Neural crest cell (in vitro differentiated cells): ENCODE data around the gene LRRC36. TPM values are rescaled to one million over a fixed set of nuclear protein-coding genes. Genes with fewer than 3 reads are reported as not detected.
A peak's percentile ranks its signal among the peaks of the same experiment; 100 is the strongest.

Source experiments
- DNase-seq: peaks from one replicate; pipeline ENCODE4 v3.0.0; 2021; ENCODE audit warnings: low read depth, mixed read lengths, low spot score
- H3K27ac Mint-ChIP-seq: one replicate; pipeline ENCODE4 v1.8.0; 2021; ENCODE audit warnings: mild to moderate bottlenecking, mixed read lengths; ENCODE audit not compliant: unreplicated experiment
- H3K27me3 Mint-ChIP-seq: 2 replicates; pipeline ENCODE4 v1.8.0; 2021; ENCODE audit warnings: low read depth, mild to moderate bottlenecking, mixed read lengths
- H3K36me3 Mint-ChIP-seq: 2 replicates; pipeline ENCODE4 v1.8.0; 2021; ENCODE audit warnings: low read depth, mild to moderate bottlenecking, mixed read lengths
- H3K4me1 Mint-ChIP-seq: 2 replicates; pipeline ENCODE4 v1.8.0; 2021; ENCODE audit warnings: mixed read lengths
- H3K4me3 Mint-ChIP-seq: one replicate; pipeline ENCODE4 v1.8.0; 2021; ENCODE audit warnings: mild to moderate bottlenecking, mixed read lengths
- H3K9me3 Mint-ChIP-seq: 2 replicates; pipeline ENCODE4 v1.8.0; 2021; ENCODE audit warnings: mixed read lengths
- total RNA-seq: library from RNA; stranded (reverse); gene quantifications from 2 replicates; pipeline ENCODE4 v1.2.1, GENCODE V29; 2021
- TF ChIP-seq, protein P1 (sequence below): fragments of 200-600 bp; sonication (generic); conservative IDR thresholded peaks from 2 replicates; pipeline ENCODE4 v1.5.0; 2021; ENCODE audit warnings: antibody characterized with exemption, mild to moderate bottlenecking

The LRRC36 gene
- total RNA-seq, 1 donor from 2014 or later, result 0.21 TPM

DNA sequence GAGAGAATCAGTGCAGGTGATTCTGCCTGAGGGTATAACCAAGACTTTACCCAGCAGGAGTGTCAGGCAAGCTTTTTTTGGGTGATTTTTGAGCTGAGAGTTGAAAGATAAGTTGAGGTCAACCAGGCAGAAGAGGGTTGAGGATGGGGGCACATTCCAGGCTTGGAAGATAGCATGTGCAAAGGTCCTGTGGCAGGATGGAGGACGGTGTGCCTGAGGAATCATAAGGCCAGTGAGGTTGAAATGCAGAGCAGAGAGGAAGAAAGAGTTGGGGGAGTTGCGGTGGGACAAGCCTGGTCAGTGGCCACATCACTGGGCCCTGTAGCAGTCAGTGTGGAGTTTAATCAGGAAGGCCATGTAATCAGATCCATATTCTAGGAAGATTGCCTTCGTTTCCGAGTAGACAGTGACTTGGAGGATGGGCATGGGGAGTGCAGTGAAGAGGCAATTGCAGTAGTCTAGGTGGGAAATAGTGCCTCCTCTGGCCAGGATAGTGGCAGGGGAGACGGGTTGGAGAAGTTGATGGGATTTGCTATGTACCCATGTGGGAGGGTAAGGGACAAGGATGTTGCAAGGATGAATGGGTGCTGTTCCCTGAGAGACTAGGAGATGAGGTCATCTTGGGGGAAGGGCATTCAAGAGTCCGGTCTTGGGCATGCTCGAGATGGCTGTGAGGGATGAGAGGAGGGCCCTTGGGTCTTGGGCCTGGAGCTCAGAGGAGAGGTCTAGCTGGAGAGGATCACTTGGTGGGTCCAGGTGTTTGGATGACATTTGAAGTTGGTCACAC is 43.4 kb upstream of the LRRC36 start:
- no peak overlapping the region for H3K4me3 Mint-ChIP-seq
- DNase-seq, result no peak
- TF ChIP-seq, protein P1, sequence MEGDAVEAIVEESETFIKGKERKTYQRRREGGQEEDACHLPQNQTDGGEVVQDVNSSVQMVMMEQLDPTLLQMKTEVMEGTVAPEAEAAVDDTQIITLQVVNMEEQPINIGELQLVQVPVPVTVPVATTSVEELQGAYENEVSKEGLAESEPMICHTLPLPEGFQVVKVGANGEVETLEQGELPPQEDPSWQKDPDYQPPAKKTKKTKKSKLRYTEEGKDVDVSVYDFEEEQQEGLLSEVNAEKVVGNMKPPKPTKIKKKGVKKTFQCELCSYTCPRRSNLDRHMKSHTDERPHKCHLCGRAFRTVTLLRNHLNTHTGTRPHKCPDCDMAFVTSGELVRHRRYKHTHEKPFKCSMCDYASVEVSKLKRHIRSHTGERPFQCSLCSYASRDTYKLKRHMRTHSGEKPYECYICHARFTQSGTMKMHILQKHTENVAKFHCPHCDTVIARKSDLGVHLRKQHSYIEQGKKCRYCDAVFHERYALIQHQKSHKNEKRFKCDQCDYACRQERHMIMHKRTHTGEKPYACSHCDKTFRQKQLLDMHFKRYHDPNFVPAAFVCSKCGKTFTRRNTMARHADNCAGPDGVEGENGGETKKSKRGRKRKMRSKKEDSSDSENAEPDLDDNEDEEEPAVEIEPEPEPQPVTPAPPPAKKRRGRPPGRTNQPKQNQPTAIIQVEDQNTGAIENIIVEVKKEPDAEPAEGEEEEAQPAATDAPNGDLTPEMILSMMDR, result no peak
- H3K9me3 Mint-ChIP-seq, result no peaks in the 10 kb centered on the region
- H3K27me3 Mint-ChIP-seq, result no peaks in the 10 kb centered on the region
- H3K36me3 Mint-ChIP-seq, result no peaks in the 10 kb centered on the region
- H3K4me1 Mint-ChIP-seq, result no peaks in the 10 kb centered on the region
- H3K27ac Mint-ChIP-seq, result peak overlapping the region; percentile 64

DNA sequence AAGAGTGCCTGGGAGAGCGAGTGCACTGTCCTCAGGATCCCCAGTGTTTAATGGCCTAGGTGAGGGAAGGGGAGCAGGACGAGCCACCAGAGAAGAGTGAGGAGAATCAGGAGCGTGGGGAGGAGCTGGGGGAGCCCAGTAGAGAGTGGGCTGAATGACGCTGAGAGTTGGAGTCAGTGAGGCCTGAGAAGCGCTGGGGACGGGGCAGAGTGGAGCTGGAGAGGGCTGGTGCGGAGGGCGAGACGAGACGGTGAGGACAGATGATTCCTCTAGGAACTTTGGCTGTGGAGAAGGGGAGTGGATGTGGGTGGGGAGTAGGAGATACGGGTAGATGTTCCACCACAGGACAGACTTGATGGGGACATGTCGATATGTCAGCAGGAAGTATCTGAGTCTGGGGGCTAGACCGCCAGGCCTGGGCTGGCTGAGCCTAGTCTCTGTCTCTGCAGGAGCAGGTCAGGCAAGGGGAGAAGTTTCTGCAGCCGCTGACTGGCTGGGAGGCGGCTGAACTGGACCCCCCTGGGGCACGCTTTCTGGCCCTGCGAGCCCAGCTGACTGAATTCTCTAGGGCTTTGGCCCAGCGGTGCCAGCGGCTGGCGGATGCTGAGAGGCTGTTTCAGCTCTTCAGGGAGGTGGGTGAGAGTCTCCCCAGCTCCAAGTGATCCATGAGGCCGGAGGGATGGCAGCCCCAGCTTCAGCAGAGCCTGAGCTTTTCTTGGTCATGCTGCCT is 42.6 kb upstream of the LRRC36 start:
- no peaks in the 10 kb centered on the region for H3K36me3 Mint-ChIP-seq
- no peaks in the 10 kb centered on the region for H3K4me1 Mint-ChIP-seq
- DNase-seq, result no peak
- H3K4me3 Mint-ChIP-seq, result no peak overlapping the region
- no peaks in the 10 kb centered on the region for H3K9me3 Mint-ChIP-seq
- H3K27ac Mint-ChIP-seq, result no peak overlapping the region
- H3K27me3 Mint-ChIP-seq, result no peaks in the 10 kb centered on the region
- TF ChIP-seq, protein P1, result no peak

DNA sequence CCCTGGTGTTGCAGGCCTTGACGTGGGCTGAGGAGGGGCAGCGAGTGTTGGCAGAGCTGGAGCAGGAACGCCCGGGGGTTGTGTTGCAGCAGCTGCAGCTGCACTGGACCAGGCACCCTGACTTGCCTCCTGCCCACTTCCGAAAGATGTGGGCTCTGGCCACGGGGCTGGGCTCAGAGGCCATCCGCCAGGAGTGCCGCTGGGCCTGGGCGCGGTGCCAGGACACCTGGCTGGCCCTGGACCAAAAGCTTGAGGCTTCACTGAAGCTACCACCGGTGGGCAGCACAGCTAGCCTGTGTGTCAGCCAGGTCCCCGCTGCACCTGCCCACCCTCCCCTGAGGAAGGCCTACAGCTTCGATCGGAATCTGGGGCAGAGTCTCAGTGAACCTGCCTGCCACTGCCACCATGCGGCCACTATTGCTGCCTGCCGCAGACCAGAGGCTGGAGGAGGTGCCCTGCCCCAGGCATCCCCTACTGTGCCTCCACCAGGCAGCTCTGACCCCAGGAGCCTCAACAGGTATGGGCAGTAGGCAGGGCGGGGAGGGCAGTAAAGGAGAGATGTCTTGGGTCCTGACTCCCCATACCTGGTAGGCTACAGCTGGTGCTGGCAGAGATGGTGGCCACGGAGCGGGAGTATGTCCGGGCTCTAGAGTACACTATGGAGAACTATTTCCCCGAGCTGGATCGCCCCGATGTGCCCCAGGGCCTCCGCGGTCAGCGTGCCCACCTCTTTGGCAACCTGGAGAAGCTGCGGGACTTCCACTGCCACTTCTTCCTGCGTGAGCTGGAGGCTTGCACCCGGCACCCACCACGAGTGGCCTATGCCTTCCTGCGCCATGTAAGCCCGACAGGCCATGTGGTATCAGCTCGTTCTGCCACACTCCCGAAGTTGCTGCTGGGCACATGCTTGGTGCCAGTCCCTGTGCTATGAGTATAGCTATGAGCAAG is 41.6 kb upstream of the LRRC36 start:
- Mint-ChIP-seq H3K4me3 (no peak overlapping the region), H3K27ac (no peak overlapping the region), H3K4me1 (no peaks in the 10 kb centered on the region), H3K27me3 (no peaks in the 10 kb centered on the region), H3K36me3 (no peaks in the 10 kb centered on the region), H3K9me3 (no peaks in the 10 kb centered on the region)
- peak; percentile 26 for DNase-seq
- TF ChIP-seq, protein P1, result peak; percentile 54

DNA sequence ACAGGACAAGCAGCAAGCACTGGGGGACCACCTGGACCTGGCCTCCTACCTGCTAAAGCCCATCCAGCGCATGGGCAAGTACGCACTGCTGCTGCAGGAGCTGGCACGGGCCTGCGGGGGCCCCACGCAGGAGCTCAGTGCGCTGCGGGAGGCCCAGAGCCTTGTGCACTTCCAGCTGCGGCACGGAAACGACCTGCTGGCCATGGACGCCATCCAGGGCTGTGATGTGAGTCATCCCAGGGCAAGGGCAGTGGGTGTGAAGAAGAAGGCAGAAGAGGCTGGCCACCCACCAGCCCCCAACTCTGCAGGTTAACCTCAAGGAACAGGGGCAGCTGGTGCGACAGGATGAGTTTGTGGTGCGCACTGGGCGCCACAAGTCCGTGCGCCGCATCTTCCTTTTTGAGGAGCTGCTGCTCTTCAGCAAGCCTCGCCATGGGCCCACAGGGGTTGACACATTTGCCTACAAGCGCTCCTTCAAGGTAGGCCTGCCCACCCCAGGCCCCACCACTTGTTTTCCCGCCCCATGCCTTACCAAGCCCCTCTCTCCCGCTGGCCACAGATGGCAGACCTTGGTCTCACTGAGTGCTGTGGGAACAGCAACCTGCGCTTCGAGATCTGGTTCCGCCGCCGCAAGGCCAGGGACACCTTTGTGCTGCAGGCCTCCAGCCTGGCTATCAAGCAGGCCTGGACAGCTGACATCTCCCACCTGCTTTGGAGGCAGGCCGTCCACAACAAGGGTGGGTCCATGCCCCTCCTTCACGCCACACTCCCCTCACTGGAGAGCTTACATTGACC is 40.0 kb upstream of the LRRC36 start:
- TF ChIP-seq, protein P1, result no peak
- Mint-ChIP-seq H3K4me1 (no peaks in the 10 kb centered on the region), H3K9me3 (no peaks in the 10 kb centered on the region), H3K27me3 (no peaks in the 10 kb centered on the region), H3K27ac (no peak overlapping the region), H3K36me3 (no peaks in the 10 kb centered on the region), H3K4me3 (no peak overlapping the region)
- DNase-seq, result no peak
